GM19099 (cell line): ENCODE measurements around the gene KIAA1328.

Experiments used
- POLR2A ChIP-seq: IDR thresholded peaks from 3 replicates; pipeline ENCODE4 v1.6.1; 2011; ENCODE audit warnings: low read depth; ENCODE audit not compliant: insufficient read length; ENCODE audit errors: extremely low read depth

Gene KIAA1328

DNA sequence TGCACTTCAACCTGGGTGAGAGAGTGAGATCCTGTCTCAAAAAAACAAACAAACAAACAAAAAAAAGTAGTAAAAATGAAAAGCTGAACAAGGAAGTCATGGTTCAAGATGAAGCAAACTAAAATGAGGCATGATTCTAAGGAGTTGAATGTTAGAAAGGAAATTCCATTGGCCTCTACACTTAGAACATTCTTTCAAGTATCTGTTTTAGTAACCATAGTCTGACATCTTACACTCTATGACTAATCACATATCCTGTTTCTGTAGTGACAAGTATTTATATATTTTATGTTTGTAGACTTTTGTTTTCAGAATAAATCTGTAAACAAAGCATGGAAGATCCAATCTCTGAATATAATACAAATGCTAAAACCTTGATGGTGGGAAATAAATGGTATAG lies 164.1 kb downstream of the KIAA1328 start:
- TF ChIP-seq POLR2A, result no peak

DNA sequence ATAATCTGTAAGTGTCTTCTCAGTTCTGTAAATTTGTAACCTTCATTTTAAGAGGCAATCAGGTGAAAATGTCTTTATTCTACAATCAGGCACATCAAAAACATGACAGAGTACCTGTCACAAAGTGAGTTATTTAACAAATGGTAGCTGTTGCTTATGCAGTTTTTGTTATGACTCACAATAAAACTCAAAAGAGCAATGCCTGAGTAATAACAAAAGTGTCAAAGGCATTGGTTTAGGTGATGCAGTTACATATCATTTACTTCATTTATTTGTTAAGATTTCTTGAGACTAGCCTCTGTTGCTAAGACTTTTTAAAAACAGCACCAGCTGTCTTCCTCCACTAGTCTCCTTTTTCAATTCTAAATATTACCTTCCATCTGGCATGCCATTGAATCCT lies 177.8 kb downstream of the KIAA1328 start:
- TF ChIP-seq POLR2A, result no peak

DNA sequence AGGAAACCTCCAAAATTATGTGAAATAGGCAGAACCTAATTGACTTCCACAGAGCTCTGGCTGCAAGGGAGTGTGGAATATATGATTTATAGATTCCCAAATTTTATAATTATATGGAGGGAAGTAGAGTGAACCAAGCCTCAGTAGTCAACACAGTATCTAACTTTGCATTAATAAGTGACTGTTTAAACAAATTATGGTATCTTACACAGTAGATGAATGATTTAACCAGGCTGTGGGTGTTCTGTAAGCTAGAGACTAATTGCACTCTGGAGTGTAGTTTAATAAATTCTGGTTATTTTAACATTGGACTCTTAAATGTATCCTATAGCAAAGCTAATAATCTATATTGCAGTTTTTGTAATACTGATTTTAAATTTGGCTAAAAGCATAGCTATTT lies 183.5 kb downstream of the KIAA1328 start:
- no peak for TF ChIP-seq POLR2A

DNA sequence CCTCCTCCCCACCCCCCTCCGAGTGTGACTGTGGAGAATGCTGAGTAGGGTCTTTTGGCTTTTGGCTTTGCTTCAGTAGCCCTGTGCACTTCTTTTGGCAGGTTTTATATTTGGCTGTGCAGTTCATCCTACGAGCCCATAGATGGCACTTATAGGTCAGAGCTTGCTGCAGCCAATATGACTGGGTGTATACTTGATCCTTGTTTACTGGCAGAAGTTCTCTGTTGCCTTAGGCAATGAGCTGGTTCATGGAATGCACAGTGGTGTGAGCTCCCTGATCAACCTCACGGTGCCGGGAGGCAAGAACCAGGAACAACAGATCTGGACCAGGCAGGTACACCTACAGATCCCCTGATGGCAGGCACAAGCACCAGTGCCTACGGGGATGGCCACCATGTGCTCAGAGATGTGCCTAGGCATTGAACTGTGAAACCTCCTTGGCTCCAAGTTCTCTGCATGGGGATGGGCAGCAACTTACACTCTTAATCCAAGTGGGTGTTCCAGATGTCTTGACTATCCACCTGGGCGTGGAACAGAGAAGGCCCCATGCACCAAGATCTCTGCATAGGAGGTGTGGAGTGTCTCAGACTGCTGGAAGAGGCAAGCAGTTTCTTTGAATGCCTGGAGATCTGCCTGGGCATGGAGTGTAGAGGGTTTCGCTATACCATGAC lies 190.4 kb downstream of the KIAA1328 start:
- TF ChIP-seq POLR2A, result no peak

DNA sequence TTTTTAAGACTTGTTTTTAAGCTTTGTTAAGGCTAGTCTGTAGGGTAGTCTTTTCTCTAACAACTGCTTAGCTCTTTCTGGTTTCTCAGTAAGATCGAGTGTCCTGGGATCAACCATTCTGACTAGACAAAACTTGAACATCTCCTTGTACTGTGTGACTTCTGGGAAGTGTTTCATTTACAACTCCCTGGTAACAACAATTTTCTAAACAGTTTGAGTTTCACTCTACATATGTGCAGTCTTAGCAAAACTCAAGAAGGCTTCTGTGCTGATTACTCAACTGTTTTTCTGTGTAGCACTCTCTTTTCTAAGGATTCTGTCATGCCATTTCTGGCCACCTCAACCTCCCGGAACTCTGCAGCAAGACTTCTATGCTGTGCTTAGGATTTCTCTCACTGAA lies 204.5 kb downstream of the KIAA1328 start:
- no peak for TF ChIP-seq POLR2A

DNA sequence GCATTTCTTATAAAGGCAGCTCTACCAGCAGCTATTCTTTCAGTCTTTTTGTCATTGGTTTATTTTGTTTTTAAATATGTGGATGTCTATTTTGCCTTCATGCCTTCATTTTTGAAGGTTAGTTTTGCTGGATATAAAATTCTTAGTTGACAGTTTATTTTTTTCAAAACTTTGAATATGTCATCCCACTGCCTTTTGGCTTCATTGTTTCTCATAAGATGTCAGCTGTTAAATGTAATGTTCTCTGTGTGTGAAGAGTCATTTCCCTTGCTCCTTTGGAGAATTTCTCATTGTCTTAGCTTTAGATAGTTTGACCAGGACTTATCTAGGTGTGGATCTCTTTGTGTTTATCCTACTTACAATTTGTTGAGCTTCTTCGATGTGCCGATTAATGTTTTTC lies 213.5 kb downstream of the KIAA1328 start:
- no peak for TF ChIP-seq POLR2A

DNA sequence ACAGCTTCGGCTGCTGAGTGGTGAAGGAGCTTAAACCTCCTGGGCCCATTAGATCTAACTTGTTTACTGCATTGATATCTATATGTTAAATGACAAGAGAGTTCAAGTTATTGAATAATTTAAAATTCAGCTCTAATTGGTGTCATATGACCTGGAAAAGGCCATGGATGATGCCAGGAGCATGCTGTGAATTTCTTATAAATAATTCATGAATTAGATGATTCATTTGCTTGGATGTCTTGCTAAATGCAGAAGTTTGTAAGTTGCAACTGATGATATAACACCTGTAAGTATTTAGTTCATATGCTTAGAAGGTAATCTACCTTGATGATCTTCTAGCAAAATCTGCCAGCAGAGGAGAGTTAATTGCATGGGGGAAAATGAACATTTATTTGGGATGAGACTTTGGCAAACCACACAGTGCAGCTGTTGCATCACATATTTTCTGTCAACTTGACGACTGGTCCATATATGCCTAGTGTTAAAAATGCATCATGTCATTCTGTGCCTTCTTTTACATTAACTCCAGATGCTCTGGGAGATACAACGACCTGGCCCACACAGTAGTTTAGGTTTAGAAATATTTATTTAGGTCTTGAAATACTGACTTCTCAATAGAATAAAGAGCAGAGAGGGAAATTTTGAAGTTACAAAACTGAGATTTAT lies 226.3 kb downstream of the KIAA1328 start:
- no peak for TF ChIP-seq POLR2A

DNA sequence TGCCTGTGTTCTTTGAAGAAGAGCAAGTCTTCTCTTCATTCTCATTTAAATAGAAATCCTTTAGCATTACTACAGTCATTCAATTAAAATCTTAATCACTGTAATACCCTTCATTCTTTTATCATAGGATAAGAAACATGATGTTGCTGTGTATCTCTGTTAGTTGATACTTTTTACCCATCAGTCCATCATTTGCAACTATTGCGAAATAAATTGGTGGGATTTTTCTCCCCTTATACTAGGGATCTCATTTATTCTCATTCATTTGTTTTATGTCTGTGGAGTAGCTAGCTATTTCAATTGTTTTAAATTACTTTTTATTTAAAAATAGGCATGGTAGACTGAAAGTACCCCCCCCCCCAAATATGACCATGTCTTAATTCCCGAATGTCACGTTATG lies 235.3 kb downstream of the KIAA1328 start:
- TF ChIP-seq POLR2A, result no peak

DNA sequence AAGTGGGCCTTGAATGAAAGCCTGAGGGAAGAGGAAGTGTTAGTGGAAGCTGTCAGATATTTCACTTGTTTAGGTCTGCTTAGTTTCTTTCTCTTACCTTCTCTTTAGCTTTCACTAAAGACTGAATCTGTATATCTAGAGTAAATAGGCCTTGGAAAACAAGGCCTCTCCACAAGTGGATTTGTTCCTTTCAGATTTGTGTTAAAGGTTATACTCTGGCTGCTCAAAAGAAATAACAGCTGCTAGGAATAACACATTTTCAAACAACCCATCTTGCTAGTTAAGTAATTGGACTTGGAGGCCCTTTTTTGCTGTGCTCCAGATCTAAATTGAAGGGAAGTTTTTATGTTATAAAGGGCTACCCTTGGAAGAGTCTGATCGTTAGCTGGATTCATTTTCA lies 236.3 kb downstream of the KIAA1328 start:
- TF ChIP-seq POLR2A, result no peak

DNA sequence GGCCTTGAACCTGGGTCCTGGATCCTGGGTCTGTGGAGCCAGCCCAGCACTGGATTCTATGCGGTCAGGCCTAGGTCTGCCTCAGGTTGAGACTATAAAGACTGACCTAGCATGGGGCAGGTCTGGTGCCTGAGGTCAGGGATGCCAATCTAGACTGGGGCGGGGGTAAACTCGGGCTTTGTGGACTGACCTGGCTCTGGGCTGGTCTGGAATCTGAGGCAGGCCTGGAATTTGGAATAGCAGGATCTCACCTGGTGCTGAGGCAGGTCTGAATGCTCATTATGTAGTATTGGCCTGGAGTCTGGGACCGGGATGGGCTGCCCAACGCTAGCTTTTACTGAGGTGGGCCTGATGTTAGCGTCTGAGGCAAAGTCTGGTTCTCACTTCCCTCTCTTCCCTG lies 256.0 kb downstream of the KIAA1328 start:
- no peak for TF ChIP-seq POLR2A

DNA sequence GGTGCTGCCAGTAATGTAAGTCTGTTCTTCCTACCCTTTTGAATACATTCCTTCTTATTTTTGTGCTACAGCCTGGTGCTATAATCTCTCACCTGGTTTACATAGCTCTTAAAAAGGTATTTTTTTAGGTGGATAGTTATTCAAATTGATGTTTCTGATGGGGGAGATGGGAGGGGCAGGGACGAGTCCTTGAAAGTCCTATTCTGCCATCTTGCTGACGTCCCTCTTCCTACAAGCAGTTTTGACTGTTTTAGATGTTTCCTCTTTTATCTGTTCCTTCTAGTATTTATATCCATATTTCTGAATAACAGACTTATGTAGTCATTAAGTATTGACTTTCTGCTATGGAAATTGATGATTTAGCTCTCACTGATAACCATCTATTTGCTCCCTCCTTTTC lies 256.4 kb downstream of the KIAA1328 start:
- no peak for TF ChIP-seq POLR2A

DNA sequence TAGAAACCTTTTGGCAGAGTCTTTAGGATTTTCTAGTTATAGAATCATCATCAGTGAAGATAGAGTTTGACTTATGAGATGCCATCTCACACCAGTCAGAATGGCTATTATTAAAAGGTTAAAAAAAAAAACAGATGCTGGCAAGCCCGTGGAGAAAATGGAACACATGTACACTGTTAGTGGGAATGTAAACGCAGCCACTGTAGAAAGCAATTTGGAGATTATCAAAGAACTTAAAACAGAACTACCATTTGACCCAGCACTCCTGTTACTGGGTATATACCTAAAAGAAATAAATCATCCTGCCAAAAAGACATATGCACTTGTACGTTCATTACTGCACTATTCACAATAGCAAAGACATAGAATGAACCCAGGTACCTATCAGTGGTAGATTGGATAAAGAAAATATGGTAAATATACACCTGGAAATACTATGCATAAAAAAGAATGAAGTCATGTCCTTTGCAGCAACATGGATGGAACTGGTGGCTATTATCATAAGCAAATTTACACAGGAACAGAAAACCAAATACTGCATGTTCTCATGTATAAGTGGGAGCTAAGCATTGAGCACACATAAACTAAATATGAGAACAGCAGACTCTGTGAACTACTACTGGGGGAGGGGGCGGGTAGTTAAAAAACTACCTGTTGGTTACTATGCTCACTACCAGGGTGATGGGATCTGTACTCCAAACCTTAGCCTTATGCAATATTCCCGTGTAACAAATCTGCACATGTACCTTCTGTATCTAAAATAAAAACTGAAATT lies 279.0 kb downstream of the KIAA1328 start:
- TF ChIP-seq POLR2A, result no peak

DNA sequence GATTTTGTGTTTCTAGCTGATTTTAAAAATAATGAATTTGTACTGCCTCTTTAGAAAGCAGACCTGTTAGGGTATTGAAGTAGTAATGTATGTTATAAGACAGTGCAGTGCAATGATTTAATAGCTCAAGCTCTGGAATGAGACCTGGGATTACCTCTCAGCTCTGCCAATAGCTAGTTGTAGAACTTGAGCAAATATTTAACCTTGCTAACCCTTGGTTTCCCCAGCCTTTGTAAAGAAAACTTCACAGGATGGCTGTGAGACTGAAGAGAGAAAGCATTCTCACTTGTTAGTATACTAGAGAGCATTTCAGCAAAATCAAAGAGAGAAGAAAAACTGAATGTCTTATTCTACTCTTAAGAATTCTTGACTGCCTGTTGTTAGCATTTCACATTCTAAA lies 293.9 kb downstream of the KIAA1328 start:
- no peak for TF ChIP-seq POLR2A

DNA sequence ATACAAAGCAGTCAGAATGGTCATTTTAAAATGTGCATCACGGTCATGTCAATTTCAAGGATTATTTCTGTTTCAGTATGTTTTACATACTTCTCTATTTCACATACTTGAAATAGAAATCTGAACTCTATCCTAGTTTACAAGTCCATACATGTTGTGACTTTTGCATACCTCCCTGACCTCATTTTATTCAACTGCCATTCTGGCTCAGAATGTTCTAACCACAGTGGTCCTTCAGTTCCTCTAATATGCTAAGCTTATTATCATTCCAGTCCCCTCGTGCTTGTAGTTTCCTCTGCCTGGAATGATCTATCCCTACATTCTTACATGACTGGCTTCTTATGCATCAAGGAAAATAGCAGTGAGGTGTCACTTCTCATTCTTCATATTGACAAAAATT lies 295.6 kb downstream of the KIAA1328 start:
- no peak for TF ChIP-seq POLR2A

DNA sequence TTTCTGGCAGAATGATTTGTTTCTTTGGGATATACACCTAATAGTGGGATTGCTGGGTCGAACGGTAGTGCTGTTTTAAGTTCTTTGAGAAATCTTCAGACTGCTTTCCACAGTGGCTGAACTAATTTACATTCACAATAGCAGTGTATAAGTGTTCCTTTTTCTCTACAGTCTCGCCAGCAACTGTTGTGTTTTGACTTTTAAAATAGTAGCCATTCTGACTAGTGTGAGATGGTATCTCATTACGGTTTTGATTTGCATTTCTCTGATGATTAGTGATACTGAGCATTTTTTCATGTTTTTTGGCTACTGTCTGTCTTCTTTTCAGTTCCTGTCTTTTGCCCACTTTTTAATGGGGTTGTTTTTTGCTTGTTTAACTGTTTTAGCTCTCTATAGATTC lies 306.2 kb downstream of the KIAA1328 start:
- TF ChIP-seq POLR2A, result no peak

DNA sequence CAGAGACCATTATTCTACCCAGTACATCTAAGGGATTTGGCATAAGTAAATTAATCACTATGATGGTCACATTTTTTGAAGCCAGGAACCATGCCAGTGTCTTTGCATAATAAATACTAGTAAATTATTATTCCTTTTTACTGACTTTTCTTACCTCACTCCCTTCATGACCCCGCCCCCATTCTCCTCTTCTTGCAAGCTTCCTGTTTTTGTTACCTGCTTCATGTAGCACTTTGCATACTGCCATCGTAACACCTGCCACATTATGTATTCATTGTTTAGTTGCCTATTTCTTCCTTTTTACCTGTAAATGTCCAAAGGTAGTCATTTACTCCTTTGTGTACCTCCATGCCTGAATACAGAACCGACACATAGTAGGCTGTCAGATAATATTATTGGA lies 309.5 kb downstream of the KIAA1328 start:
- TF ChIP-seq POLR2A, result no peak

DNA sequence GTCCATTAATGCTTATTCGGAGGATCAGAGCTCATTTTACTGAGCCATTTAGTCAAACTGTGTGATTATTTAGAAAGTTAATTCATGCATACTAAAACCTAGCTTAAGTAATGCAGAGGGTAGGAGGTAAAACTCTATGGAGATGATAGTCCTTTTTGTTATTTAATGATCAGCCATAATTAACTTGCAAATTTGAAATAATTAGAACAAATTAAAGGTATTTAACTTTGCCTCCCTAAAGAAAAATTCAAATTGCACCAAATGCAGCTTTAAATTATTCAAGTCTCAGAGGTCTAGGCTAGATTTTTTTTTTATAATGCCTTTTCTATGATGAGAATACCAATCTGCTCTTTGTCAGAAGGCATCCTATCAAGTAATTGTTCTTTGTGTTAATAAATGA lies 310.9 kb downstream of the KIAA1328 start:
- TF ChIP-seq POLR2A, result no peak

DNA sequence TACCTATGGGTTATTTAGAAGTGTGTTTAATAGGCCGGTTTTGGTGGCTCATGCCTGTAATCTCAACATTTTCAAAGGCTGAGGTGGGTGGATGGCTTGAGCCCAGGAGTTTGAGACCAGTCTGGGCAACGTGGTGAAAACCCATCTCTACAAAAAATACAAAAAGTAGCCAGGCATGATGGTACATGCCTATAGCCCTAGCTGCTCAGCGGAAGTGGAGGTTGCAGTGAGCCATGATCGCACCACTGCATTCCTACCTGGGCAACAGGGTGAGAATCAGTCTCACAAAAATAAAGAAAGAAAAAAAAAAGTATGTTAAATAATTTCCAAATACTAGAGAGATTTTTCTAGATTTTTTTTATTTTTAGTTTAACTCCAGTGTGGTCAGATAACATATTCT lies 316.0 kb downstream of the KIAA1328 start:
- no peak for TF ChIP-seq POLR2A
